HEK293T (cell line): ENCODE results near the gene DBN1.

Source experiments
- ARNT ChIP-seq: fragments of 450-650 bp; IDR thresholded peaks from 2 replicates; pipeline ENCODE4 v1.6.1; 2017; ENCODE audit warnings: mild to moderate bottlenecking
- BHLHE40 ChIP-seq: fragments of 450-650 bp; IDR thresholded peaks from 2 replicates; pipeline ENCODE4 v1.6.1; 2016; ENCODE audit warnings: mild to moderate bottlenecking, moderate library complexity, borderline replicate concordance
- CTBP1 ChIP-seq: fragments of 450-650 bp; IDR thresholded peaks from 2 replicates; pipeline ENCODE4 v1.6.1; 2016; ENCODE audit warnings: borderline replicate concordance
- ELF4 ChIP-seq: fragments of 450-650 bp; IDR thresholded peaks from 2 replicates; pipeline ENCODE4 v1.6.1; 2017; ENCODE audit warnings: antibody characterized with exemption
- FOXK2 ChIP-seq: fragments of 450-650 bp; IDR thresholded peaks from 2 replicates; pipeline ENCODE4 v1.6.1; 2016; ENCODE audit warnings: mild to moderate bottlenecking
- FOXM1 ChIP-seq: fragments of 450-650 bp; IDR thresholded peaks from 2 replicates; pipeline ENCODE4 v1.6.1; 2017; ENCODE audit warnings: mild to moderate bottlenecking, borderline replicate concordance
- LEF1 ChIP-seq: fragments of 450-650 bp; IDR thresholded peaks from 2 replicates; pipeline ENCODE4 v1.6.1; 2017; ENCODE audit warnings: mild to moderate bottlenecking, borderline replicate concordance
- TARDBP ChIP-seq: fragments of 450-650 bp; IDR thresholded peaks from 2 replicates; pipeline ENCODE4 v1.6.1; 2016

DNA sequence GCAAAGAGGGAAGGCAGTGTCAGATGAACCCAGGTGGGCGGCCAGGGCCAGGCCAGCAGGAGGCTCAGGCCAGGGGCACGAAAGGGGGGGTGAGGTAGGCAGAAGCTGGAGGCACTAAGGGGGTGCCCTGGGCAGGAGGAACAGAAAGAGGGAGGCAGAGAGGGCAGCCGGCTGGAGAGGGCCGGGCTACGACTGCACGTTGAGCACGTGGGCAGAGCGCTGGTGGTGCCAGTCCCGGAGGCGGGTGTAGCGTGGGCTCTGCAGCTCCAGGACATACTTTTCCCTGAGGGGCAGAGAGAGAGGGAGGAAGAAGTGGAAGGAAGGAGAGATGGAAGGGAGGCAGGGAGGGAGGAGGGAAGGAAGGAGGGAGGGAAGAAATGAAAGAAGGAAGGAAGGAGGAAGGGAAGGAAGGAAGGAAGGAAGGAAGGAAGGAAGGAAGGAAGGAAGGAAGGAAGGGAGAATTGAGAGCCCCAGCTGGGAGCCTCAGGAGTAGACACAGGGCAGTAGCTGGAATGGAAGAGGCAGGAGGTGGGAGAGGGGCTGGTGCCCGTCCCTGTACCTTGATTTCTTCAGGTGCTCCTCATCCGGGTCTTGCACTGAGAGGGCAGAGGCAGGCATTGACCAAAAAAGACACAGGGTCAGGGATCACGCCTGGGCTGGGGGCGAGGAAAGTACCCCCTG, 17.0 kb upstream of the DBN1 start:
- TF ChIP-seq CTBP1 (no peak), TARDBP (no peak), FOXK2 (no peak), FOXM1 (no peak), LEF1 (no peak), BHLHE40 (no peak), ELF4 (no peak), ARNT (no peak)
